GM18499 (cell line): ENCODE measurements around the gene SDCCAG8.
"Not testable (repeated sequence)": the region's sequence is repeated elsewhere in the genome, so short reads cannot be mapped to it uniquely, and the experiment has no call there.

Source experiments
- ATAC-seq: cut with Tn5 transposase; IDR thresholded peaks from one replicate; pipeline ENCODE4 v1.9.1; 2021; ENCODE audit warnings: moderate number of reproducible peaks; ENCODE audit not compliant: insufficient read depth, unreplicated experiment

Gene SDCCAG8

DNA sequence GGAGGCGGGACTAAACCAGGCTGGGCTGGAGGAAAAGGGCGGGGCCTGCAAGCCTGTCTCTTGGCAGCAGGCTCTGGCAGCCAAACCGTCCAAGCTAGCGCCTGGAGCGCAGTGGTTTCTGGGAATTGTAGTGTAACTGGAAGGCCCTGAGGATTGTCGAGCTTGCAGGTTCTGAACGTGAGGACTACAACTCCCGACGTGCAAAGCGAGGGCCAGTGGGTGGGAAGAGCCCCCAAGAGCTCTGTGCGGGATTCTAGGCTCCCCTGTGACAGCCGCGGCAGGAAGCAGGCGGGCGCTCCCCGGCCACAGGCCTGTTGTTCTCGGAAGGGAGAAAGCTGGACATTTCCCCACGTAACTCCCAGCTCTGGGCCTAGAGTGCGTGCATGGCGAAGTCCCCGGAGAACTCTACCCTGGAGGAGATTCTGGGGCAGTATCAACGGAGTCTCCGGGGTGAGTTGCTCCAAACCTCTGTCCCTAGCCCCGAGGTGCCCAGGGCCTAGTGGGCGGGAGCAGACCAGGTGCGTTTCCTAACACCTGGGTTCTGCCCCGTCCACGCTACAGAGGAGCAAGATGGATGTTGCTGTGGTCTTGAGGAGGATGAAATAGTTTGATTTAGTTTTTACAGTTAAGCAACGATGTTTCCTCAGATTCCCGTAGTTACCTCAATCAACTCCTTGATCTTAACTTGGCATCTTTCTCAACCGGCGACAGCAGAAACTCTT is at the start of gene SDCCAG8:
Gene SDCCAG8 (plus strand): TSS at position 251 of the 722 bp plus-strand sequence. CDS start 133 bp downstream, at position 384.
- peak; percentile 70 for ATAC-seq

DNA sequence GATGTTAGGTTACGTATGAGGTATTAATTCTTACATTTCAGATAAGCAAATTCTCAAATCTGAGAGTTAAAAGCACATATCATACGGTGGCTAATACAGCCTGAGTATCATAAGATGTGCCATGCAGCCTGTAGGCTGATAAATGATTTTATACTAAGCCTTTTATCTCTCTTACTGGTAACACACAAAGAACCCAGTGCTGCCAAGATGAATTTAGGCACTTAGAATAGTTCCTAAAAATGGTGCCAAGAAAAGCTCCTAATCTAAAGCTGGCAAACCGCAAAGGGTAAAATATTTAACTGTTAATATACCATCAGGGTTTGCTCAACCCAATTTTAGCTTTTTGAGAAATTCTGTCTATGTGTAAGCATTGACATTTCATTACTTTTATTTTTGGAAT is 43.9 kb upstream of the SDCCAG8 start:
- not testable (repeated sequence) for ATAC-seq

DNA sequence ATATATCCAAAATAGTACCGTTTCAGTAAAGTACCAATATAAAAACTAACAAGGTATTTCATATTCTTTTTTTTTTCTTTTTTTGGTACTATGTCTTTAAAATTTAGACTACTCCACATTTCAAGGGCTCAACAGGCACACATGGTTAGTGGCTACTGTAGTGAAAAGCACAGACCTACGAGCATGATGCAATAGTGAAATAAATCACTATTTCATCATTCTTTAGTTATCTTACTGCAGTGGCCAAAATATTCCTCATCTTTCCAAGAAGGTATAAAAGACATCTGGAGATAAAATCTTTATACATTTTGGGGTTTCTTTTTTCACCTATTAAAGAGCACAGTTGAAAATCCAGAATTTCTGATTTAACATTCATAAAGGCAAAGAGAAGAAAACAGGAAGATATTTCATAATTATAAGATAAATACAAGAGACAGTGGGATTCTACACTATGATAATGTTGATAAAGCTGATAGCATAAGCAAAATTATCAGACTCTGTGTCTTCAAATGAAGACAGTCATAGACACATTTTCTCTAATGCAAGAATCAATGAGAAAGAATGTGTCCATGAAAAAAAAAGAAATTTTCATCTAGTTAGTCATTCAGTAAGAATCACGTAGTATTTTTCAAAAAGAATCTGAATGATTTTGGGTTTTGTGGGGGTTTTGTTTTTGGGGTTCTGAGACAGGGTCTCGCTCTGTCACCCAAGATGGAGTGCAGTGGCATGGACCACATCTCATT is 42.6 kb upstream of the SDCCAG8 start:
- ATAC-seq, result no peak

DNA sequence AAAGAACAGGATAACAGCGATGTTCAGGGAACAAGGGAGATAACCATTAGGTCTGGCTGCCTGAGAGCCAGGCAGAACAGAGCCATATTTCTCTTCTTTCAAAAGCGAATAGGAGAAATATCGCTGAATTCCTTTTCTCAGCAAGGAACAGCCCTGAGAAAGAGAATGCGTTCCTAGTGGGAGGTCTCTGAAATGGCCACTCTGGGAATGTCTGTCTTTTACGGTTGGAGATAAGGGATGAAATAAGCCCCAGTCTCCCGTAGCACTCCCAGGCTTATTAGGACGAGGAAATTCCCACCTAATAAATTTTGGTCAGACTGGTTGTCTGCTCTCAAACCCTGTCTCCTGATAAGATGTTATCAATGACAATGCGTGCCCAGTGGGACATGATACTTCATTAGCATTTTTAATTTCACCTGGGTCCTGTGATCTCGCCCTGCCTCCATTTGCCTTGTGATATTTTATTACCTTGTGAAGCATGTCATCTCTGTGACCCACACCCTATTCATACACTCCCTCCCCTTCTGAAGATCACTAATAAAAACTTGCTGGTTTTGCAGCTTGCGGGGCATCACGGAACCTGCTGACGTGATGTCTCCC is 40.5 kb upstream of the SDCCAG8 start:
- not testable (repeated sequence) for ATAC-seq

DNA sequence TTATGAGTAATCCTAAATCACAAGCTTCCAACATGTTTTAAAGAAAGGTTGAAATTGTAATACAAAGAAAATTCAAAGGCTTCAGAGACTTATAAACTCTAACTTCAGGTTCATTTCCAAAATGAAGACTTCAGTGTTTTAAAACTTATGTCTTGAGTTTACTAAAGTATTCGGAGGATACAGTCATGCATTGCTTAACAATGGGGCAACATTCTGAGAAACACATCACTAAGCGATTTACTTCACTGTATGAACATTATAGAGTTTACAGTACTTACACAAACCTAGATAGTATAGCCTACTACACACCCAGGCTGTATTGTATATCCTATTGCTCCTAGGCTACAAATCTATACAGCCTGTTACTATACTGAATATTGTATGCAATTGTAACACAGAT is 39.1 kb upstream of the SDCCAG8 start:
- no peak for ATAC-seq

DNA sequence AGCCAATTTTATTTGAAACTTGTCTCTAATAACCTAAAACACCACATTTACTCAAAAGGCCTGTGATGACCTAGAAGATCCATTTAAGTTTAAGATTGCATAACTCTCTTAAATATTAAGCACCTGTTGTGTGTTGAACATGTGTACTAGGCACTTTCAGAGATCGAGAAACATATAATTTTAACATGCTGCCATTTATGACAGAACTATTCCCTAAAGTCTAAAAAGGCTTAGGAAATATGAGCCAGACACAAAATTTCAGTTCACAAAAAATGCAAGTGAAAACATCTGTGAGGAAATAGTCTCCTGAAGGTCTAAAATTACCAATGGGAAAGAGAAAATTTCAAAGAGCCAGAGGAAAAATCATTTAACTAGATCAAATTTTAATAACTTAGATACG is 38.5 kb upstream of the SDCCAG8 start:
- no peak for ATAC-seq

DNA sequence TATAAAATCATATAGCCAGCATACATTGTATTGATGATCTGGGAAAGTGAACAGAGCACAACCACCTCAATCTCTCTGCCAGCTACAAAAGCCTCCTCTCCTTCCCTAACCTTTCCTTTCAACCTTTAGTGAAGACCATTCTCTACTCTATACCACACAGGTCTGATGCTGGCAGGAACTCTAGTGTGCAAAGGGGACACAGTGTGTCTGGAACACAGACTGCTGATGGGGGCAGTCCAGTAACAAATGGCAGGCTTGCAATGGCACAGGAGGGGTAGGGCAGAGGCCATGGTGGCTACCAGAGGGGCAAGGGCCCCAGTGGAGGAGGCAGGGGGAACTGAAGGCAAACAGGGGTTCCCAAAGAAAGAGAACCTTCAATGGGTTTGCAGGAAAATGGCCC is 37.8 kb upstream of the SDCCAG8 start:
- ATAC-seq, result no peak

DNA sequence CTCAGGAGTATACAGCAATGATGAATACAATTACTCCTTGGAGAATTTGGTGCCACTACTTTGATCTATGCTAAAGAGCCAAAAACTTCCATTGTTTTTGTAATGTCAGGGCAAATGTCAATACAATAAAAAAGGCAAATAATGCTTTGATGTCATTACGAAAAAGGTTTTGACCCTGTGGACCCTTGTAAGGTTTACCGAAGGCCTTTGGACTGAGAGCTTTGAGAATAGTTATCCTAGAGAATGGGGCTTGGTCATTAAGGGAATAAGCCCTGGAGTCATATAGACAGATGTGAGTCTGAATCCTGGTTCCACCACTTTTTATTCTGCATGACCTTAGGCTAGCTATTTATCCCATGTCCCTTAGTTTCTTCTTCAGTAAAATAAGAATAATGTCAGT is 28.2 kb upstream of the SDCCAG8 start:
- ATAC-seq, result no peak

DNA sequence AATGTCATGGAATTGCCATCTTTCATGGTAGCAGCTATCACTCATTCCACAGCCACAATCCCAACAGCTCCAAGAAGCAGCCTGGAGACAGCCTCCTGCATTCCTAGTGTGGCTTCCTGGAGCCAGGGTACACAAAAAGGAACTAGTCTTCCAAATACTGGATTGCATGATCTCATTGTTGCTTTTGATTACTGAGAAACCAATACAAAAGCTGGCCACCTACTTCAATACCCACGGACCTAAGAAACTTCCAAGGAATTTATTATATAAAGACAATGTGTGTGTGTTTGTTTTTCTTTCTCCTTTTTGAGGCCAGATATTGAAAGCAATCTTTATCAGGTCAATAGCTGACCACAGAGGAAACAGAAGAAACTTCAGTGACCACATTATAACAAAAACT is 26.3 kb upstream of the SDCCAG8 start:
- ATAC-seq, result no peak

DNA sequence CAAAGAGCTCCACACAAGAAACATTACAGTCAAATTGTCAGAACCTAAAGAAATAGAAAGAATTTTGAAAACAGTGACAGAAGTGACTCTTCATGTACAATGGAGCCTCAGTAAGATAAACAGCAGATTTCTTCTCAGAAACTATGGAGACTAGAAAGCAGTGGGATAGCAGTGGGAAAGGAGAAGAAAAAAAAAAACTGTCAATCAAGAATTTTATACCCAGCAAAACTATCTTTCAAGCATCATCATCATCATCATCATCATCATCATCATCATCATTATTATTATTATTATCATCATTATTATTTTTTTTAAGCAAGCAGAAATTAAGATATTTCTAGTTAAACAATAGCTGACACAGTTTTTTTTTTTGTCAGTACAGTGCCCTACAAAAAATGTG is 24.9 kb upstream of the SDCCAG8 start:
- ATAC-seq, result no peak

DNA sequence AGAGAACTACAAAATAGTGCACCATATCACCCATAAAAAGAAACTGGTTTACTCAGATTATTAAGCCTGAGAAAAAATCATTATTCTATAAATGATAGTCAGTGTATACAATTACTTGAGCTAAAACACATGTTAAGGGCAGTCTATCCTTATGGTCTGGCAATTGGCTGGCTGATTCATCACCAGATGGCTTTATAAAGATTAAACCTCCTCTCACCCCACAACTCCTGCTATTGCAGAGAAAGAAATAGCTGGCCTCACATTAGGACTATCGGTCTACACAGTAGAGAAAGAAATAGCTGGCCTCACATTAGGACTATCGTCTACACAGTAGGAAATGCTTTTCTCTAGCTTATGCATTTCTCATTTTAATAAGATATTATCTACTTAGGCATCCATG is 21.9 kb upstream of the SDCCAG8 start:
- ATAC-seq, result no peak

DNA sequence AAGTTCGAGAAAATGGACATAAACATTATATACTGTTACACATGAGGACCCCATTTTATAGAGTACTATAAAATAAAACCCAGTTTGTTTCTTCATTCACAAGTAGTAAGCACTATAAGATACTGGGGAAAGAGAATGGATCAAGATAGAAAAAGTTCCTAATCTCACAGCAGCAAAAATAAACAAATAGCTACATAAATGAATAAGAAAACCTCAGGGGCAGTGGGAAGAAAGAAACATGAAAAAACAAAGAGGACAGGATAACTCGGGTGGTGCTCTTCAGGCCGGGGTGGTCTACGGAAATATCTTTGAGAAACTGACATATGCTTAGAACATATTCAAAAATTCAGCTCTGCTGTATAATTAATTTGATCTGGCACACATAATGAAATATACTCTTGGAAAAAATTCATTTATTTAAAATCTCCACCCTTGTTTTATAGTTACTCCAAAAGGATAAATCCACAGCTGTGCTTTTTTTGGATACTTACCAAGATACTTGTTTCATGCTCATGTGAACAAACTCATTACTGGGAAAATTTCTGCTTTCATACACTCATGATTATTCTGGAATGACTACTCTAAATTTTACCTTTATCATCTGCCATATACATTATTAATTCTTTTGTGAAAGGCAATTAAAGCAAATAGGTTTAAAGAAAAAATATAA is 20.7 kb upstream of the SDCCAG8 start:
- ATAC-seq, result no peak

DNA sequence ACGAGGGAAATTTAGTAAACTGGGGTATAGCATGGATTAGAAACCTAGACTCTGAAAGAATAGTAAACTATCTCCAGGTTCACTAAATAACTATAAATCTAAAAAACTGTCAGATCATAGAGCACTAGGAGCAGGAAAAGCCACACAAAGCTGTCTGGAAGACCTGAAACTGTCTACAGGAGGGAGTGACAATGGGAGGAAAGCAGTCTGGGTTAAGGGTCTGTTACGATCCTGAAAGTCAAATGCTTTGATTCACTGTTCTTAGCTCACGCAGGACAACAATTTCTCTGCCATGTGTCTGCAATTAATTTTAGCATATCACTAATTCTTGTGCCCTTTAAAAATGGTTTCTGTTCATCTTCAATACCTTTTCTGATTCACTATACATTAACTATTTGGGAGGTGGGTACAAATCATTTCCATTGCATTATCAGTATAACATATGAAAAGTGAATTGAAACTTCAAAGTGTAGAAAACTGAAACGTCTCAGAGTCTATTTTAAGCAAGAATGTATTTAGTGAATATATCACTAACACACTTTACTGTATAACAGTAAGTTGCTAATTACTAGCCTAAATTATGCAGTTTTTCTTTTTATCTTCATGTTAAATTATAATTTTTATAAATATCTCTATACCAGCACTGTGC is 19.1 kb upstream of the SDCCAG8 start:
- ATAC-seq, result no peak

DNA sequence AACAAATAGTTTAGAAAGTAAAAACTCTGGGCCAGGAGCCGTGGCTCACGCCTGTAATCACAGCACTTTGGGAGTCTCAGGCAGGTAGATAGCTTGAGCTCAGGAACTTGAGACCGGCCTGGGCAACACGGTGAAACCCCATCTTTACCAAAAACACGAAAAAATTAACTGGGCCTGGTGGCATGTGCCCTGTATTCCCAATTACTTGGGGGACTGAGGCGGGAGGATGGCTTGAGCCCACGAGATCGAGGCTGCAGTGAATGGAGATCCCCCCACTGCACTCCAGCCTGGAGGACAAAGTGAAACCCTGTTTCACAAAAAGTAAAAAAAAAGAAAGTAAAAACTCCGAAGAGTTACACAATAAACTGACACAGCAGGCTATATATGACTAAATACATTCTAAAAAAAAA is 11.4 kb upstream of the SDCCAG8 start:
- no peak for ATAC-seq

DNA sequence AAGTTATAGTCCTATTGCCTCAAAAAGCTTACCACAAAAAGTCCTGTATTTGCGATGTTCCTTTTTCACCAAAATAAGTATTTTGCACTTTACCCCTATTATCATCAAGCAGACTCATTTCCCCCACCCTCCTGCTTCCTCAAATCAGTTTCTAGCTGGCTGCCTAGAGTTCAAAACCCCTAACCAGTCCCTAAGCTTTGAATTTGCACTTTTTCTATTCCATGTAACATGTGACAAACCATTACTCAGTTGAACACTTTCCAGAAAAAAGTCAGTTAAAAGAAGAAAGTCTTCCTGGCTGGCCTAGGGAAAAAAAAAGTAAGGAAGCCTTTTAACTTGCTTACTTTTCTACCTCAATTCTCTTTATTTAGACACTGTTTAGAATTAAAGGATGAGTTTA is 8.9 kb upstream of the SDCCAG8 start:
- ATAC-seq, result no peak

DNA sequence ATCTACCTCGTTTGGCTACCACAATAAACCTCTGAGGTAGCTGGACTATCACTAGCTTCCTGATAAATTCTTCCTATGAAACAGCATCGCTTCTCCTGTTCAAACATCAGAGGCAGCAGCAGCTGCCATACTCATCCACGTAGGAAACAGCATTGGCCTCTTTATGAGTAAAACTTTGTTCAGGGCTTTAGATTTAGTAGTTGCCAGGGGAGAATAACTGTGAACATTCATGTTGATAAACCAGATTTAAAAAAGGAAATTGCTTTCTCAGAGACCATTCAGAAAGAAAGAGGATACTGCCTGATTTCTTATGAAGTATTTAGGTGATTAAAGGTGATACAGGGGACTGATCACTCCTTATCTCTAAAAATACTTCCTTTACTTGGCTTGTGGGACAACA is 7.9 kb upstream of the SDCCAG8 start:
- ATAC-seq, result no peak

DNA sequence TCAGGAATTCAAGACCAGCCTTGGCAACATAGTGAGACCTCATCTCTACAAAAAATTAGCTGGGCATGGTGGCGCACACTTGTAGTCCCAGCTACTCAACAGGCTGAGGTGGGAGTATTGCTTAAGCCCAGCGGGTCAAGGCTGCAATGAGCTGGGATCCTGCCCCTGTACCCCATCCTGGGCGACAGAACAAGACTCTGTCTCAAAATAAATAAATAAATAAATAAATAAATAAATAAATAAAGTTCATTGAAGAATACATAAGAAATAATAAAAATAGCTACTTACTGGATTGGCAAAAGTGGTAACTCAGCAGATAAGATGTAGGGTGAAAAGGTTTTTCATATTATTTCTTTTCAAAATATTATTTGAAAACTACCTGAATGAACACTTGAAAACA is 6.6 kb upstream of the SDCCAG8 start:
- ATAC-seq, result no peak

DNA sequence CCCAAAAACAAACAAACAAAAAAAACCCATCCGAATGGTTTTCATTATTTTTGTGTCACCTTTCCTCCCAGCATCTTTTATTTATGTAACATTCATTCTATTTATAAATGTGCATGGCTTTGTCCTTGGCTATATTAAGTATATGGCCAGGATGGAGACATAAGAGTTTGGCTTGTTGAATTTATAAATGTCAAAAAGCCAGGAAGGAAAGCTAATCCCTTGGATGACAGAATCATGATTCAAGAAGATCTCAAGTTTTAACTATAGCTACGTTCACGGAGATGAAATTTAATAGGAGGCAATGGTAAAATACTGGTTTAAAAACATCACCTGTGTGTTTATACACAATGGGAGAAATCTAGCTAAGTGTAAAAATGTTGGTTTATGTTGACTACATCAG is 5.7 kb upstream of the SDCCAG8 start:
- no peak for ATAC-seq

DNA sequence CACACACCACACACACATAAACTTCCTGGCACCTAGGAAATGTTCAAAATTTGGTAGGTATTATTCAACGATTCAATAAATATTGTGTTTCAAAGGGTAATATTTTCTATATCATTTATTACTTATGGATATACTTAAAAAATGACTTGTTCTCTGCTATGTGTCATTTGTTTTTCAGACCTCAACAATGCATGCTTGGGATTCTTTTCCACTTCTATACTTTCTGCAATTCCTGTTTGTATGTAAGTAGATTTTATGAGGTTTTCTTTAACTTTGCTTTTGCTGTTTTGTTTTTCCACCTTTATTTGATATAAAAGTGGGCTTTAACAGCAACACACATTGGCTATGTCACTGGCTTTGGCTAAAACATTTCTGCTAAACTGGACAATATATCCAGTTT is 4.3 kb upstream of the SDCCAG8 start:
- ATAC-seq, result no peak

DNA sequence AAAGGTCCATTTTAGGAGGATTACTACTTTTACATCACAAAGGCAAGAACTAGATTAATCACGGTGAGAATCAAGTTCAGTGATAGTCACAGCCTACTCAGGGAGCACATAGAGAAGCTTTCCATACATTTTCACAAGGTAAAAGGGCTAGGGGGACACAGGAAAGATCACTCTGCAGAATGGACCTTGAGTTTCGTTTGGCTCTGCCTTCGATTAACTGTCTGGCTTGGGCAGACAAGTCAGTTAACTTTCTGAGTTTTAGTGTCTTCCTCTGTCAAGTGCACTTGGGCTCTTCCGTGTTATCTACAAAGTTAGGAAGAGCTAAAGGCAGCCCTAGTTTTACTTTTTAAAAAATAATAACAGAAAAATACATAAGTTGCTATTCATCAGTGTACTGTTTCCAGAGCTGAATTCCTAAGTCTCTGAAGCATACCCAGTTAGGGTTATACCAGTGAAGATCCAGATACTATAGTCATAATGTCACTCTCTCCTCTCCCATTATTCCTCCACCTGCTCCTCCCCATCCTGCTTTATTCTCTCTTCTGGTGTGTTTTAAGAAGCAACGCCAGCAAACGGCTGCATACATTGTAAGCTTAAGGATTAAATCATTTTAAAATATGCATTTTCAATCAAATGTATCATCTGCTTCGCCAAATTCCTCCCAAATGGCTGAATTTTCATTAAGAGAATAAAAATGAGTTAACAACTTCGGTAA is 2.5 kb upstream of the SDCCAG8 start:
- ATAC-seq, result no peak
